GM23338 (cell line): ENCODE results near the gene FGFRL1. TPM values are rescaled to one million over a fixed set of nuclear protein-coding genes. Genes with fewer than 3 reads are reported as not detected.

ENCODE experiments used
- ATAC-seq: fragments of 200-7000 bp; cut with Tn5 transposase; 3 replicates; pipeline ENCODE4 v1.9.1; 2020
- DNase-seq: peaks from one replicate; pipeline ENCODE4 v3.0.0-alpha.2; 2015; ENCODE audit warnings: low spot score
- H2AFZ ChIP-seq: fragments of 200-600 bp; sonication (generic); 2 replicates; pipeline ENCODE4 v1.8.0; 2016; ENCODE audit warnings: antibody characterized with exemption, mild to moderate bottlenecking, moderate library complexity
- H3F3A ChIP-seq: fragments of 200-600 bp; sonication (generic); replicated peaks from 2 replicates; pipeline ENCODE4 v1.8.0; 2017; ENCODE audit warnings: antibody characterized with exemption, mixed run types, low read depth
- H3K27ac ChIP-seq: fragments of 200-600 bp; sonication (generic); 2 replicates; pipeline ENCODE4 v1.6.1; 2016; ENCODE audit warnings: low read depth
- H3K27me3 ChIP-seq: fragments of 200-600 bp; sonication (generic); 2 replicates; pipeline ENCODE4 v1.8.0; 2016; ENCODE audit warnings: mild to moderate bottlenecking, mixed run types, moderate library complexity; ENCODE audit not compliant: insufficient read depth
- H3K36me3 ChIP-seq: fragments of 200-600 bp; sonication (generic); 2 replicates; pipeline ENCODE4 v1.8.0; 2016; ENCODE audit warnings: mild to moderate bottlenecking; ENCODE audit not compliant: insufficient read depth
- H3K4me1 ChIP-seq: fragments of 200-600 bp; sonication (generic); 2 replicates; pipeline ENCODE4 v1.8.0; 2016; ENCODE audit warnings: mild to moderate bottlenecking, moderate library complexity; ENCODE audit not compliant: insufficient read depth
- H3K4me2 ChIP-seq: fragments of 200-600 bp; sonication (generic); 2 replicates; pipeline ENCODE4 v1.7.1; 2017; ENCODE audit warnings: mixed run types
- H3K4me3 ChIP-seq: fragments of 200-600 bp; sonication (generic); 2 replicates; pipeline ENCODE4 v1.6.1; 2016; ENCODE audit warnings: mixed run types
- H3K79me2 ChIP-seq: fragments of 200-600 bp; sonication (generic); replicated peaks from 2 replicates; pipeline ENCODE4 v1.8.0; 2017; ENCODE audit warnings: mild to moderate bottlenecking; ENCODE audit not compliant: insufficient read depth
- H3K9me2 ChIP-seq: fragments of 200-600 bp; sonication (generic); 2 replicates; pipeline ENCODE4 v1.8.0; 2017; ENCODE audit not compliant: insufficient read depth
- H4K20me1 ChIP-seq: fragments of 200-600 bp; sonication (generic); replicated peaks from 2 replicates; pipeline ENCODE4 v1.8.0; 2017; ENCODE audit warnings: mild to moderate bottlenecking; ENCODE audit not compliant: insufficient read depth
- H3K27ac Mint-ChIP-seq: 2 replicates; pipeline ENCODE4 v1.8.0; 2020; ENCODE audit warnings: inconsistent platforms, mild to moderate bottlenecking, moderate library complexity, mixed read lengths
- H3K27me3 Mint-ChIP-seq: 3 replicates; pipeline ENCODE4 v1.8.0; 2022; ENCODE audit warnings: low read depth, mild to moderate bottlenecking, moderate library complexity, mixed read lengths, inconsistent platforms; ENCODE audit not compliant: insufficient read depth, poor library complexity
- H3K36me3 Mint-ChIP-seq: 3 replicates; pipeline ENCODE4 v1.8.0; 2021; ENCODE audit warnings: low read depth, mild to moderate bottlenecking, inconsistent platforms, moderate library complexity, mixed read lengths
- H3K4me1 Mint-ChIP-seq: 3 replicates; pipeline ENCODE4 v1.8.0; 2020; ENCODE audit warnings: mild to moderate bottlenecking, inconsistent platforms, mixed read lengths
- H3K4me3 Mint-ChIP-seq: 3 replicates; pipeline ENCODE4 v1.8.0; 2021; ENCODE audit warnings: moderate library complexity, mild to moderate bottlenecking, inconsistent platforms, mixed read lengths
- H3K9me3 Mint-ChIP-seq: 3 replicates; pipeline ENCODE4 v1.8.0; 2020; ENCODE audit warnings: moderate library complexity, mild to moderate bottlenecking, inconsistent platforms, mixed read lengths
- CREB1 ChIP-seq: fragments of 250-450 bp; sonication (Bioruptor Pico); IDR thresholded peaks from 2 replicates; pipeline ENCODE4 v1.5.0; 2020; ENCODE audit warnings: low read depth, mild to moderate bottlenecking, moderate library complexity
- EZH2 ChIP-seq: fragments of 200-600 bp; sonication (generic); IDR thresholded peaks from one replicate; pipeline ENCODE4 v1.8.0; 2017; ENCODE audit warnings: antibody characterized with exemption, mild to moderate bottlenecking, low read depth; ENCODE audit not compliant: unreplicated experiment
- JUNB ChIP-seq: IDR thresholded peaks from one replicate; pipeline ENCODE4 v1.6.1; 2016; ENCODE audit warnings: antibody characterized with exemption; ENCODE audit not compliant: unreplicated experiment
- NANOG ChIP-seq: IDR thresholded peaks from 2 replicates; pipeline ENCODE4 v1.6.1; 2016; ENCODE audit warnings: antibody characterized with exemption, borderline replicate concordance
- POLR2AphosphoS5 ChIP-seq: IDR thresholded peaks from 2 replicates; pipeline ENCODE4 v1.6.1; 2016; ENCODE audit warnings: antibody characterized with exemption, low read depth
- STAT1 ChIP-seq: IDR thresholded peaks from one replicate; pipeline ENCODE4 v1.6.1; 2016; ENCODE audit warnings: antibody characterized with exemption; ENCODE audit not compliant: unreplicated experiment
- ZNF114 ChIP-seq: fragments of 250-450 bp; sonication (Bioruptor Pico); IDR thresholded peaks from 2 replicates; pipeline ENCODE4 v1.5.0; 2020; ENCODE audit warnings: mild to moderate bottlenecking, moderate library complexity
- ZNF331 ChIP-seq: fragments of 250-450 bp; sonication (Bioruptor Pico); IDR thresholded peaks from 2 replicates; pipeline ENCODE4 v1.5.0; 2020; ENCODE audit warnings: low read depth, mild to moderate bottlenecking, moderate library complexity
- polyA plus RNA-seq: library from polyadenylated mRNA; unstranded; fragments of >200 nt; fragmentation: Nextera tagmentation; extraction: Ambion mirVana; gene quantifications from 2 replicates; pipeline ENCODE4 v1.2.1, GENCODE V29; 2016
- total RNA-seq: library from RNA; depleted of rRNA; stranded (reverse); fragments of >200 nt; shearing (Covaris generic); gene quantifications from 2 replicates; pipeline ENCODE4 v1.2.3, GENCODE V29; 2014
- TF ChIP-seq, protein P1 (sequence below), 2 experiments: fragments of 200-600 bp in 1 of 2; sonication (generic) in 1 of 2; conservative IDR thresholded peaks; 2 replicates each; pipeline versions ENCODE4 v1.5.1 to v1.6.1; 2016 to 2017; ENCODE audit warnings: antibody characterized with exemption in 2 of 2, low read depth in 2 of 2, mild to moderate bottlenecking in 2 of 2, moderate library complexity in 1 of 2

FGFRL1 gene
- total and polyA plus RNA-seq, 2 experiments from 2014 or later = 7.0 to 35.8 TPM

DNA sequence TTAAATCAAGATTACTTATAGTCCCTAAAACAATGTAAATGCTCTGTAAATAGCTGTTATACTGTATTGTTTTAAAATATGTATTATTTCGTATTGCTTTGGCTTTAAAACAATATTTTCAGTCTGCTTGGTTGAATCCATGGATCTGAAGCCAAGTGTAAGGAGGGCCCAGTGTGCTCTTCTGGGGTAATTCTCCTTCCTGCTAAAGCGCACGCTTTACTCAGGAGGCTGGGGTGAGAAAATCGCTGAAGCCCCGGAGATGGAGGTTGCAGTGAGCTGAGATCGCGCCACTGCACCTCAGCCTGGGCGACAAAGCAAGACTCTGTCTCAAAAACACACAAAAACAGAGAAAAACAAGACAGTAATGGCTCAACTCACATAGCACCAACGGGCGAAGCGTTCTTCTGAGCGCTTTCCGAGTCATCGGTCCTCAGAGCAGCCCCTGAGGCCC lies 25.0 kb upstream of the FGFRL1 start (continued):
- TF ChIP-seq STAT1 = no peak
- no peak for TF ChIP-seq ZNF114 (CRISPR knock-in tag)
- TF ChIP-seq NANOG = no peak
- TF ChIP-seq ZNF331 (CRISPR knock-in tag) = no peak

DNA sequence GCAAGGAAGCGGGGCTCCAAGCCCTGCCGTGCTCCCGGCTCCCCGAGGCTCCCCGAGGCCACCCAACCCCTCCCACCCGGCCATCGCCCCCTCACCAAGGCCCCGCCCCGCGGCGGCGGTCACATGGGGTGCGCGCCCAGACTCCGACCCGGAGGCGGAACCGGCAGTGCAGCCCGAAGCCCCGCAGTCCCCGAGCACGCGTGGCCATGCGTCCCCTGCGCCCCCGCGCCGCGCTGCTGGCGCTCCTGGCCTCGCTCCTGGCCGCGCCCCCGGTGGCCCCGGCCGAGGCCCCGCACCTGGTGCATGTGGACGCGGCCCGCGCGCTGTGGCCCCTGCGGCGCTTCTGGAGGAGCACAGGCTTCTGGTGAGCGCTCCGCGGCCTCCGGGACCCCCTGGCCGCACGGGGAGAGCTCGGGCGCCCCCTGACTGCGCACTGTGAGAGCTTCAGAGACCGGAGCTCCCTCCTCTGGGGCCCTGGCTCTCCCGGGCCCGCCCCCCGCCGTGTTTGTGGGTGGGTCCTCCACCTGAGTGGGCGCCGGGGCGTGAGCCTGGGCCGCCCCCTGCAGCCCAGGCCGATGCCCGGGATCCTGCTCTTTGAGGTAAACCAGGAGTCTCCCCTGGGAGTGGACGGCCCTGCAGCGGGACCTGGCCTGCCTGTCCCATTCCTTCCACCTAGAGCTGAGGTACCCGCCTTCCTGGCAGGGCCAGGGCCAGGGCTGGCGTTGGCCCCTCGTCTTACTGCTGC lies 24.4 kb upstream of the FGFRL1 start, which contains the start of gene IDUA:
Gene IDUA (plus strand): TSS at position 166 of the 745 bp plus-strand sequence. CDS start 41 bp downstream, at position 207.
- Histone ChIP-seq H3F3A (peaks cover 9% of the 10 kb centered on the region; the same call in 1 of the 2 replicates), H4K20me1 (no peaks in the 10 kb centered on the region), H3K4me1 (peaks cover 16% of the 10 kb centered on the region), H3K4me3 (peak within 1 kb of the TSS; percentile 70), H3K27me3 (peaks cover 17% of the 10 kb centered on the region), H3K4me2 (peak within 1 kb of the TSS; percentile 94), H3K9me2 (no peaks in the 10 kb centered on the region), H2AFZ (peak within 1 kb of the TSS; percentile 96), H3K79me2 (no peaks in the 10 kb centered on the region), H3K36me3 (no peaks in the 10 kb centered on the region), H3K27ac (no peak within 1 kb of the TSS)
- Mint-ChIP-seq H3K36me3 (no peaks in the 10 kb centered on the region), H3K27ac (no peak within 1 kb of the TSS), H3K4me1 (peaks cover 2% of the 10 kb centered on the region; the same call in 1 of the 3 replicates), H3K27me3 (peaks cover 31% of the 10 kb centered on the region), H3K4me3 (peak within 1 kb of the TSS; percentile 85), H3K9me3 (no peaks in the 10 kb centered on the region)
- ATAC-seq = peak; percentile 67
- TF ChIP-seq POLR2AphosphoS5 (peak; percentile 58; the same call in 1 of the 2 replicates), JUNB (no peak), STAT1 (no peak), ZNF331 (CRISPR knock-in tag) (no peak), EZH2 (no peak), CREB1 (CRISPR knock-in tag) (no peak), ZNF114 (CRISPR knock-in tag) (no peak)
- TF ChIP-seq, protein P1, sequence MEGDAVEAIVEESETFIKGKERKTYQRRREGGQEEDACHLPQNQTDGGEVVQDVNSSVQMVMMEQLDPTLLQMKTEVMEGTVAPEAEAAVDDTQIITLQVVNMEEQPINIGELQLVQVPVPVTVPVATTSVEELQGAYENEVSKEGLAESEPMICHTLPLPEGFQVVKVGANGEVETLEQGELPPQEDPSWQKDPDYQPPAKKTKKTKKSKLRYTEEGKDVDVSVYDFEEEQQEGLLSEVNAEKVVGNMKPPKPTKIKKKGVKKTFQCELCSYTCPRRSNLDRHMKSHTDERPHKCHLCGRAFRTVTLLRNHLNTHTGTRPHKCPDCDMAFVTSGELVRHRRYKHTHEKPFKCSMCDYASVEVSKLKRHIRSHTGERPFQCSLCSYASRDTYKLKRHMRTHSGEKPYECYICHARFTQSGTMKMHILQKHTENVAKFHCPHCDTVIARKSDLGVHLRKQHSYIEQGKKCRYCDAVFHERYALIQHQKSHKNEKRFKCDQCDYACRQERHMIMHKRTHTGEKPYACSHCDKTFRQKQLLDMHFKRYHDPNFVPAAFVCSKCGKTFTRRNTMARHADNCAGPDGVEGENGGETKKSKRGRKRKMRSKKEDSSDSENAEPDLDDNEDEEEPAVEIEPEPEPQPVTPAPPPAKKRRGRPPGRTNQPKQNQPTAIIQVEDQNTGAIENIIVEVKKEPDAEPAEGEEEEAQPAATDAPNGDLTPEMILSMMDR (conservative IDR thresholded peaks at IDR 0.05; ENCODE audit: low read depth in 2 of 2) = peak; percentile 30 to 60; a peak in 3 of 4 replicates
- DNase-seq = peak; percentile 79
